CD14-positive monocyte (primary cell): ENCODE data around the gene MED13L. TPM values are rescaled to one million over a fixed set of nuclear protein-coding genes. Genes with fewer than 3 reads are reported as not detected.
A peak's percentile ranks its signal among the peaks of the same experiment; 100 is the strongest.

Experiments
- DNase-seq, 3 donors: peaks; one replicate each; pipeline ENCODE4 v3.0.0-alpha.2; 2011 to 2022
- H2AFZ ChIP-seq: 2 replicates; pipeline ENCODE4 v1.6.0; 2012; ENCODE audit warnings: mild to moderate bottlenecking, low read depth, low read length, inconsistent platforms; ENCODE audit not compliant: insufficient read depth, poor library complexity, severe bottlenecking
- H3K27ac ChIP-seq, 2 donors: 1 replicate in 1 of 2; 2 replicates in 1 of 2; pipeline ENCODE4 v1.5.1; 2012 to 2013; ENCODE audit warnings: low read length in 2 of 2, control low read depth in 1 of 2, inconsistent platforms in 1 of 2, low read depth in 1 of 2, mild to moderate bottlenecking in 1 of 2
- H3K27me3 ChIP-seq, 2 donors: one replicate each; pipeline versions ENCODE4 v1.6.0 to v1.6.1; 2011 to 2013; ENCODE audit warnings: low read length in 2 of 2; ENCODE audit not compliant: control insufficient read depth in 2 of 2, insufficient read depth in 2 of 2
- H3K36me3 ChIP-seq, 2 donors: replicated peaks in 1 of 2; 1 replicate in 1 of 2; 2 replicates in 1 of 2; pipeline versions ENCODE4 v1.5.1 to v1.6.1; 2012 to 2013; ENCODE audit warnings: low read length in 2 of 2, control low read depth in 1 of 2, inconsistent platforms in 1 of 2, mild to moderate bottlenecking in 1 of 2; ENCODE audit not compliant: insufficient read depth in 2 of 2, control insufficient read depth in 1 of 2
- H3K4me1 ChIP-seq, 2 donors: 1 replicate in 1 of 2; 2 replicates in 1 of 2; pipeline versions ENCODE4 v1.5.1 to v1.6.1; 2012 to 2013; ENCODE audit warnings: low read length in 2 of 2, control low read depth in 1 of 2, inconsistent platforms in 1 of 2, mild to moderate bottlenecking in 1 of 2, moderate library complexity in 1 of 2; ENCODE audit not compliant: insufficient read depth in 2 of 2, control insufficient read depth in 1 of 2
- H3K4me2 ChIP-seq: replicated peaks from 2 replicates; pipeline ENCODE3; 2012; ENCODE audit warnings: low read length, moderate library complexity, mild to moderate bottlenecking; ENCODE audit not compliant: poor library complexity, severe bottlenecking; ENCODE audit errors: extremely low read depth
- H3K4me3 ChIP-seq, 3 experiments: fragments of 200-600 bp in 1 of 3; sonication (generic) in 1 of 3; replicated peaks in 1 of 3; 1 replicate in 2 of 3; 2 replicates in 1 of 3; pipeline ENCODE4 v1.5.1; 2011 to 2013; ENCODE audit warnings: low read length in 3 of 3, mild to moderate bottlenecking in 3 of 3, control low read depth in 2 of 3, low read depth in 2 of 3, inconsistent platforms in 1 of 3, moderate library complexity in 1 of 3
- H3K79me2 ChIP-seq: 2 replicates; pipeline ENCODE4 v1.6.0; 2012; ENCODE audit warnings: mild to moderate bottlenecking, control low read depth, inconsistent platforms, low read length, moderate library complexity; ENCODE audit not compliant: insufficient read depth
- H3K9ac ChIP-seq: 2 replicates; pipeline ENCODE4 v1.6.0; 2017; ENCODE audit warnings: low read length, mild to moderate bottlenecking; ENCODE audit not compliant: insufficient read depth, poor library complexity, severe bottlenecking
- H3K9me3 ChIP-seq, 2 donors: replicated peaks in 1 of 2; 1 replicate in 1 of 2; 2 replicates in 1 of 2; pipeline versions ENCODE4 v1.5.1 to v1.6.1; 2012 to 2013; ENCODE audit warnings: low read length in 2 of 2, control low read depth in 1 of 2; ENCODE audit not compliant: control insufficient read depth in 1 of 2, insufficient read depth in 1 of 2
- H4K20me1 ChIP-seq: 2 replicates; pipeline ENCODE4 v1.6.0; 2012; ENCODE audit warnings: mild to moderate bottlenecking, low read length, control low read depth, moderate library complexity; ENCODE audit not compliant: insufficient read depth
- H3K27ac Mint-ChIP-seq, 7 donors: one replicate each; pipeline ENCODE4 v1.8.0; 2020; ENCODE audit warnings: mild to moderate bottlenecking in 7 of 7, mixed read lengths in 7 of 7, moderate library complexity in 6 of 7, inconsistent platforms in 2 of 7
- H3K27me3 Mint-ChIP-seq, 3 donors: one replicate each; pipeline ENCODE4 v1.8.0; 2021 to 2022; ENCODE audit warnings: low read depth in 3 of 3, mild to moderate bottlenecking in 3 of 3, mixed read lengths in 3 of 3, moderate library complexity in 3 of 3, inconsistent platforms in 1 of 3
- H3K36me3 Mint-ChIP-seq, 2 donors: one replicate each; pipeline ENCODE4 v1.8.0; 2020; ENCODE audit warnings: mixed read lengths in 2 of 2, inconsistent platforms in 1 of 2, mild to moderate bottlenecking in 1 of 2
- H3K4me1 Mint-ChIP-seq: one replicate; pipeline ENCODE4 v1.8.0; 2020; ENCODE audit warnings: mild to moderate bottlenecking, mixed read lengths
- H3K4me3 Mint-ChIP-seq, 2 donors: one replicate each; pipeline ENCODE4 v1.8.0; 2020; ENCODE audit warnings: mild to moderate bottlenecking in 2 of 2, mixed read lengths in 2 of 2, moderate library complexity in 1 of 2
- H3K9me3 Mint-ChIP-seq, 7 donors: one replicate each; pipeline ENCODE4 v1.8.0; 2020 to 2022; ENCODE audit warnings: mixed read lengths in 7 of 7, mild to moderate bottlenecking in 6 of 7, moderate library complexity in 6 of 7, inconsistent platforms in 2 of 7
- WGBS: methylation state at CpG from one replicate; pipeline ENCODE4 v1.1.5; 2013; ENCODE audit warnings: missing lambda C conversion rate; ENCODE audit not compliant: insufficient coverage; 5-methylcytosine and 5-hydroxymethylcytosine counted together
- intact Hi-C, 2 donors: fragments of 100-400 bp; cut with micrococcal nuclease; formaldehyde crosslinking; loops; one replicate each; pipeline versions ENCODE4 v1.15.0 to v1.15.1; 2023
- polyA plus RNA-seq, 3 donors: library from polyadenylated mRNA; depleted of rRNA in 1 of 3; unstranded in 2 of 3; stranded (reverse) in 1 of 3; fragments of 300-500 nt in 2 of 3; fragments of >200 nt in 1 of 3; fragmentation: Illumina TruSeq in 2 of 3; gene quantifications; 1 replicate in 2 of 3; 2 replicates in 1 of 3; pipeline ENCODE4 v1.2.3, GENCODE V29; 2012 to 2021
- TF ChIP-seq, protein P1 (sequence below): fragments of 200-600 bp; IDR thresholded peaks from one replicate; pipeline ENCODE4 v1.8.0; 2022; ENCODE audit warnings: antibody characterized with exemption, mild to moderate bottlenecking

MED13L gene
- polyA plus RNA-seq, 3 donors = 4.4 to 42.0 (median 7.5) TPM

DNA sequence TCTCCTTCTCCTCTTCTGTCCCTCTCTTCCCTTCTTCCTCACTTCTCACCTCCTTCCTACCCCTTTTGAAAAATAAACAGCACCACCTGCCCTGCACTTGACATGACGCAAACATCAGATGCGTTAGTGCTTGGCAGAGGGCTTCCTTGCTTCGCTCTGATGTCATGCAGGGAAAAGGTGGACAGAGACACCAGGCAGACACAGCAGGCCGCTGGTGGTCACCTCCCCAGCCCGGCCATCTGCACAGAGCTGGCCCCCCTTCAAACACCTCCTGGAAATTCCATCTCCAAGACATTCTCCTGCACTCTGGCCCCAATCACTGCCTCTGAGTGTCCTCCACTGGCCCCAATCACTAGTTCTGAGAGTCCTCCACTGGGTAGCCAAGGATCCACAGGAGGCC lies 353.6 kb downstream of the MED13L start:
- WGBS = 100% methylated on average over 1 of the region's 5 CpGs
- Histone ChIP-seq H3K4me2 (no peak overlapping the region), H3K4me1 (no peaks in the 10 kb centered on the region), H3K36me3 (no peaks in the 10 kb centered on the region), H3K9me3 (peaks cover 6 to 7% of the 10 kb centered on the region in 2 donors), H3K4me3 (no peak overlapping the region), H3K27me3 (peaks cover 0 to 5% of the 10 kb centered on the region in 2 donors), H3K79me2 (no peaks in the 10 kb centered on the region), H3K27ac (no peak overlapping the region), H3K9ac (no peak overlapping the region), H4K20me1 (no peaks in the 10 kb centered on the region), H2AFZ (no peak overlapping the region)
- TF ChIP-seq, protein P1, sequence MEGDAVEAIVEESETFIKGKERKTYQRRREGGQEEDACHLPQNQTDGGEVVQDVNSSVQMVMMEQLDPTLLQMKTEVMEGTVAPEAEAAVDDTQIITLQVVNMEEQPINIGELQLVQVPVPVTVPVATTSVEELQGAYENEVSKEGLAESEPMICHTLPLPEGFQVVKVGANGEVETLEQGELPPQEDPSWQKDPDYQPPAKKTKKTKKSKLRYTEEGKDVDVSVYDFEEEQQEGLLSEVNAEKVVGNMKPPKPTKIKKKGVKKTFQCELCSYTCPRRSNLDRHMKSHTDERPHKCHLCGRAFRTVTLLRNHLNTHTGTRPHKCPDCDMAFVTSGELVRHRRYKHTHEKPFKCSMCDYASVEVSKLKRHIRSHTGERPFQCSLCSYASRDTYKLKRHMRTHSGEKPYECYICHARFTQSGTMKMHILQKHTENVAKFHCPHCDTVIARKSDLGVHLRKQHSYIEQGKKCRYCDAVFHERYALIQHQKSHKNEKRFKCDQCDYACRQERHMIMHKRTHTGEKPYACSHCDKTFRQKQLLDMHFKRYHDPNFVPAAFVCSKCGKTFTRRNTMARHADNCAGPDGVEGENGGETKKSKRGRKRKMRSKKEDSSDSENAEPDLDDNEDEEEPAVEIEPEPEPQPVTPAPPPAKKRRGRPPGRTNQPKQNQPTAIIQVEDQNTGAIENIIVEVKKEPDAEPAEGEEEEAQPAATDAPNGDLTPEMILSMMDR = no peak
- Mint-ChIP-seq H3K36me3 (no peaks in the 10 kb centered on the region), H3K4me3 (no peak overlapping the region), H3K27ac (peak overlapping the region in 1 of 7 donors; percentile 68), H3K9me3 (peaks cover 0 to 16% (median 9%) of the 10 kb centered on the region in 7 donors), H3K4me1 (no peaks in the 10 kb centered on the region), H3K27me3 (peaks cover 9 to 16% (median 14%) of the 10 kb centered on the region in 3 donors)
- DNase-seq = no peak
- intact Hi-C loops = no loop called here

DNA sequence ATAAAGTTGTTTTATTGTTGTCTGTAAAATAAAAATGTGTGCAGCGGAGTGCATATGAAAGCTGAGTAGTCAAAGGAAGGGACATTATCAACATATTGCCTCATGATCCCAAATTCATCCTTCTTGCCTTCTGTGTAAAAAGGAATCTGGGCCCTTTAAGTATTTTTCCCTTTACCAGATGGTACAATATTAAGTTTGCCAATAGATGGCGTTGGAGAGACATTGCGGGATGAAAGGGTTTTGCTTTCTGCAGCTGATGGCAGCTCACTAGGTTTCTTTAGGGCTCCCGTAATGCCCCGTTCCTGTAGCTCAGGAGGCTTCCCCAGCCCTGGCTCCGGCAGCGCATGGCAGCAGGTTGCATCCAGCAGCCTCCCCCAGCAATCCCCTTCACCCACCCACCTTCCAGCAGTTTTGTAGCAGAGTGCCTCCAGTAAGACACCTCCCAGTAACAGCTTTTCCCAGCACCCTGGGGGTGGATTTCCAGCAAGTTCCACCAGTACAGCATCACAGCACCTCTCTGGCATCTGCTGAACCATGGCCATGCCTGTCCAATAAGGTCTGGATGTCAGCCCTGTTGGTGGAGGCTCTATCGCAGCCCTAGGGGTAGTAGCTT lies 354.4 kb downstream of the MED13L start:
- Mint-ChIP-seq H3K4me3 (peak overlapping the region in 1 of 2 donors; percentile 29), H3K27me3 (peaks cover 13 to 20% (median 16%) of the 10 kb centered on the region in 3 donors), H3K4me1 (no peaks in the 10 kb centered on the region), H3K27ac (no peak overlapping the region), H3K36me3 (no peaks in the 10 kb centered on the region), H3K9me3 (peaks cover 0 to 16% (median 9%) of the 10 kb centered on the region in 7 donors)
- H3K4me1 ChIP-seq = no peaks in the 10 kb centered on the region
- TF ChIP-seq, protein P1 = peak; percentile 2
- H4K20me1 ChIP-seq = no peaks in the 10 kb centered on the region
- H3K9me3 ChIP-seq = peaks cover 6 to 7% of the 10 kb centered on the region in 2 donors
- no peaks in the 10 kb centered on the region for H3K79me2 ChIP-seq
- H3K27ac ChIP-seq = no peak overlapping the region
- no peaks in the 10 kb centered on the region for H3K36me3 ChIP-seq
- DNase-seq = no peak
- H3K27me3 ChIP-seq = peaks cover 0 to 10% of the 10 kb centered on the region in 2 donors
- 100% methylated on average over 2 of the region's 8 CpGs for WGBS
- intact Hi-C loops = no loop called here
- H2AFZ ChIP-seq = no peak overlapping the region
- H3K4me3 ChIP-seq = no peak overlapping the region
- H3K4me2 ChIP-seq = no peak overlapping the region
- no peak overlapping the region for H3K9ac ChIP-seq
